Measurements from ENCODE around the gene CHRNB1.

CHRNB1 gene

GRCh38 chr17:7440113-7440833, 4.6 kb upstream of the CHRNB1 start:
- Histone ChIP-seq H3K4me1 (ENCODE audit: control insufficient read depth in 1 of 2, insufficient read depth in 2 of 2, low read length in 2 of 2) (peaks cover 25 to 33% of the 10 kb centered on the region in 2 experiments), H4K8ac (ENCODE audit: low read depth, low read length) (peak overlapping the region; percentile 77), H3K79me1 (ENCODE audit: low read length) (peaks cover 18% of the 10 kb centered on the region), H2AK5ac (ENCODE audit: low read length) (no peak overlapping the region), H3K18ac (ENCODE audit: low read length) (peak overlapping the region; percentile 67), H3K79me2 (ENCODE audit: control insufficient read depth, insufficient read depth, low read length, poor library complexity) (peaks cover 4% of the 10 kb centered on the region), H4K12ac (ENCODE audit: low read depth, low read length) (peak overlapping the region; percentile 6), H2BK5ac (ENCODE audit: low read depth, low read length, poor library complexity) (no peak overlapping the region), H3K27me3 (ENCODE audit: insufficient read depth, low read length) (peaks cover 18% of the 10 kb centered on the region), H3K14ac (ENCODE audit: low read length) (peak overlapping the region; percentile 33), H2BK120ac (ENCODE audit: insufficient read depth, low read length, poor library complexity) (no peak overlapping the region), H3K4me3 (ENCODE audit: low read depth, low read length) (peak overlapping the region; percentile 74), H3K36me3 (ENCODE audit: control insufficient read depth in 1 of 2, insufficient read depth in 2 of 2, low read length in 2 of 2) (no peaks in the 10 kb centered on the region), H3K4ac (ENCODE audit: low read depth, low read length) (no peak overlapping the region), H3K9me3 (ENCODE audit: insufficient read depth, low read depth, low read length) (peaks cover 2% of the 10 kb centered on the region), H4K91ac (ENCODE audit: low read depth, low read length) (peak overlapping the region; percentile 29), H3K9ac (ENCODE audit: low read length) (peak overlapping the region; percentile 62), H2AFZ (ENCODE audit: insufficient read depth, low read length, poor library complexity) (peak overlapping the region; percentile 48), H3K23ac (ENCODE audit: low read length) (no peak overlapping the region), H3K27ac (ENCODE audit: low read depth, low read length) (no peak overlapping the region), H3K4me2 (ENCODE audit: low read length) (peak overlapping the region; percentile 70), H2BK12ac (ENCODE audit: low read length) (no peak overlapping the region)
- no peak for DNase-seq
- no CpG with 5 or more reads among the region's 46 CpGs for WGBS (ENCODE audit: extremely low coverage, insufficient coverage, insufficient read length)

- peaks cover 18% of the 10 kb centered on the region for H3K27me3 ChIP-seq (ENCODE audit: insufficient read depth, low read length)
- peak overlapping the region; percentile 24 for H2AK5ac ChIP-seq (ENCODE audit: low read length)
- H3K23ac ChIP-seq (ENCODE audit: low read length): no peak overlapping the region
- no peak overlapping the region for H2BK120ac ChIP-seq (ENCODE audit: insufficient read depth, low read length, poor library complexity)
- H4K12ac ChIP-seq (ENCODE audit: low read depth, low read length): no peak overlapping the region
- no peak overlapping the region for H3K4ac ChIP-seq (ENCODE audit: low read depth, low read length)
- no peak overlapping the region for H2AFZ ChIP-seq (ENCODE audit: insufficient read depth, low read length, poor library complexity)
- peak overlapping the region; percentile 74 for H3K4me3 ChIP-seq (ENCODE audit: low read depth, low read length)
- no peak overlapping the region for H3K27ac ChIP-seq (ENCODE audit: low read depth, low read length)
- H3K79me1 ChIP-seq (ENCODE audit: low read length): peaks cover 17% of the 10 kb centered on the region
- WGBS (ENCODE audit: extremely low coverage, insufficient coverage, insufficient read length): no CpG with 5 or more reads among the region's 12 CpGs
- no peak overlapping the region for H3K14ac ChIP-seq (ENCODE audit: low read length)
- H2BK5ac ChIP-seq (ENCODE audit: low read depth, low read length, poor library complexity): no peak overlapping the region
- H3K9ac ChIP-seq (ENCODE audit: low read length): no peak overlapping the region
- peak overlapping the region; percentile 29 for H4K91ac ChIP-seq (ENCODE audit: low read depth, low read length)
- H3K4me1 ChIP-seq (ENCODE audit: control insufficient read depth in 1 of 2, insufficient read depth in 2 of 2, low read length in 2 of 2): peaks cover 25 to 38% of the 10 kb centered on the region in 2 experiments
- no peak overlapping the region for H3K18ac ChIP-seq (ENCODE audit: low read length)
- H3K9me3 ChIP-seq (ENCODE audit: insufficient read depth, low read depth, low read length): peaks cover 2% of the 10 kb centered on the region
- no peak overlapping the region for H2BK12ac ChIP-seq (ENCODE audit: low read length)
- no peaks in the 10 kb centered on the region for H3K36me3 ChIP-seq (ENCODE audit: control insufficient read depth in 1 of 2, insufficient read depth in 2 of 2, low read length in 2 of 2)
- DNase-seq: no peak
- H3K4me2 ChIP-seq (ENCODE audit: low read length): peak overlapping the region; percentile 70
- H4K8ac ChIP-seq (ENCODE audit: low read depth, low read length): peak overlapping the region; percentile 77
- peaks cover 4% of the 10 kb centered on the region for H3K79me2 ChIP-seq (ENCODE audit: control insufficient read depth, insufficient read depth, low read length, poor library complexity)
These were observed 4.0 kb upstream of the CHRNB1 start for GRCh38 chr17:7440834-7441195.

GRCh38 chr17:7441266-7441665, 3.6 kb upstream of the CHRNB1 start:
- no peak overlapping the region for H3K18ac ChIP-seq (ENCODE audit: low read length)
- H2AFZ ChIP-seq (ENCODE audit: insufficient read depth, low read length, poor library complexity): no peak overlapping the region
- peaks cover 14% of the 10 kb centered on the region for H3K79me1 ChIP-seq (ENCODE audit: low read length)
- H2BK12ac ChIP-seq (ENCODE audit: low read length): no peak overlapping the region
- no peak for DNase-seq
- no peak overlapping the region for H2AK5ac ChIP-seq (ENCODE audit: low read length)
- no peak overlapping the region for H3K4me3 ChIP-seq (ENCODE audit: low read depth, low read length)
- no peak overlapping the region for H4K12ac ChIP-seq (ENCODE audit: low read depth, low read length)
- peaks cover 18% of the 10 kb centered on the region for H3K27me3 ChIP-seq (ENCODE audit: insufficient read depth, low read length)
- H3K4ac ChIP-seq (ENCODE audit: low read depth, low read length): no peak overlapping the region
- H2BK5ac ChIP-seq (ENCODE audit: low read depth, low read length, poor library complexity): no peak overlapping the region
- H4K8ac ChIP-seq (ENCODE audit: low read depth, low read length): no peak overlapping the region
- peaks cover 2% of the 10 kb centered on the region for H3K9me3 ChIP-seq (ENCODE audit: insufficient read depth, low read depth, low read length)
- no peak overlapping the region for H3K9ac ChIP-seq (ENCODE audit: low read length)
- H4K91ac ChIP-seq (ENCODE audit: low read depth, low read length): no peak overlapping the region
- no peaks in the 10 kb centered on the region for H3K36me3 ChIP-seq (ENCODE audit: control insufficient read depth in 1 of 2, insufficient read depth in 2 of 2, low read length in 2 of 2)
- H3K27ac ChIP-seq (ENCODE audit: low read depth, low read length): no peak overlapping the region
- H3K23ac ChIP-seq (ENCODE audit: low read length): no peak overlapping the region
- peak overlapping the region; percentile 70 for H3K4me2 ChIP-seq (ENCODE audit: low read length)
- peaks cover 23 to 37% of the 10 kb centered on the region in 2 experiments for H3K4me1 ChIP-seq (ENCODE audit: control insufficient read depth in 1 of 2, insufficient read depth in 2 of 2, low read length in 2 of 2)
- H3K79me2 ChIP-seq (ENCODE audit: control insufficient read depth, insufficient read depth, low read length, poor library complexity): peaks cover 2% of the 10 kb centered on the region
- no peak overlapping the region for H3K14ac ChIP-seq (ENCODE audit: low read length)
- H2BK120ac ChIP-seq (ENCODE audit: insufficient read depth, low read length, poor library complexity): no peak overlapping the region
- no CpG with 5 or more reads among the region's 7 CpGs for WGBS (ENCODE audit: extremely low coverage, insufficient coverage, insufficient read length)

- no peak overlapping the region for H3K18ac ChIP-seq (ENCODE audit: low read length)
- H2BK12ac ChIP-seq (ENCODE audit: low read length): no peak overlapping the region
- H2BK120ac ChIP-seq (ENCODE audit: insufficient read depth, low read length, poor library complexity): no peak overlapping the region
- peaks cover 2% of the 10 kb centered on the region for H3K79me2 ChIP-seq (ENCODE audit: control insufficient read depth, insufficient read depth, low read length, poor library complexity)
- no peak overlapping the region for H3K4ac ChIP-seq (ENCODE audit: low read depth, low read length)
- no peak overlapping the region for H4K91ac ChIP-seq (ENCODE audit: low read depth, low read length)
- no peak overlapping the region for H2AFZ ChIP-seq (ENCODE audit: insufficient read depth, low read length, poor library complexity)
- DNase-seq: no peak
- H3K23ac ChIP-seq (ENCODE audit: low read length): no peak overlapping the region
- peaks cover 17 to 31% of the 10 kb centered on the region in 2 experiments for H3K4me1 ChIP-seq (ENCODE audit: control insufficient read depth in 1 of 2, insufficient read depth in 2 of 2, low read length in 2 of 2)
- H3K4me3 ChIP-seq (ENCODE audit: low read depth, low read length): no peak overlapping the region
- peaks cover 9% of the 10 kb centered on the region for H3K79me1 ChIP-seq (ENCODE audit: low read length)
- H4K12ac ChIP-seq (ENCODE audit: low read depth, low read length): no peak overlapping the region
- no peak overlapping the region for H3K9ac ChIP-seq (ENCODE audit: low read length)
- H3K27ac ChIP-seq (ENCODE audit: low read depth, low read length): no peak overlapping the region
- no peak overlapping the region for H4K8ac ChIP-seq (ENCODE audit: low read depth, low read length)
- no CpG with 5 or more reads among the region's 2 CpGs for WGBS (ENCODE audit: extremely low coverage, insufficient coverage, insufficient read length)
- H3K9me3 ChIP-seq (ENCODE audit: insufficient read depth, low read depth, low read length): no peaks in the 10 kb centered on the region
- no peak overlapping the region for H2AK5ac ChIP-seq (ENCODE audit: low read length)
- no peak overlapping the region for H3K14ac ChIP-seq (ENCODE audit: low read length)
- peaks cover 18% of the 10 kb centered on the region for H3K27me3 ChIP-seq (ENCODE audit: insufficient read depth, low read length)
- H2BK5ac ChIP-seq (ENCODE audit: low read depth, low read length, poor library complexity): no peak overlapping the region
- H3K4me2 ChIP-seq (ENCODE audit: low read length): no peak overlapping the region
- no peaks in the 10 kb centered on the region for H3K36me3 ChIP-seq (ENCODE audit: control insufficient read depth in 1 of 2, insufficient read depth in 2 of 2, low read length in 2 of 2)
These were observed 2.7 kb upstream of the CHRNB1 start for GRCh38 chr17:7442142-7442541.

Data from trophoblast cell (in vitro differentiated cells and primary cell).